BE2C (cell line): ENCODE data around the gene TRIP10.
"Not testable (repeated sequence)": the region's sequence is repeated elsewhere in the genome, so short reads cannot be mapped to it uniquely, and the experiment has no call there.

Source experiments
- DNase-seq: peaks from one replicate; pipeline ENCODE4 v3.0.0-alpha.2; 2020
- H3K27me3 ChIP-seq: fragments of 250-450 bp; sonication (Bioruptor Pico); 2 replicates; pipeline ENCODE4 v1.5.1; 2020; ENCODE audit warnings: mild to moderate bottlenecking
- H3K36me3 ChIP-seq: fragments of 250-450 bp; sonication (Bioruptor Pico); 2 replicates; pipeline ENCODE4 v1.5.1; 2020; ENCODE audit warnings: mild to moderate bottlenecking
- H3K4me1 ChIP-seq: fragments of 250-450 bp; sonication (Bioruptor Pico); 2 replicates; pipeline ENCODE4 v1.5.1; 2020
- H3K4me3 ChIP-seq: 2 replicates; pipeline ENCODE4 v1.5.1; 2011; ENCODE audit warnings: low read depth, low read length
- H3K9me3 ChIP-seq: fragments of 250-450 bp; sonication (Bioruptor Pico); 2 replicates; pipeline ENCODE4 v1.5.1; 2020
- TF ChIP-seq, protein P1 (sequence below): IDR thresholded peaks from 2 replicates; pipeline ENCODE4 v1.5.1; 2012; ENCODE audit warnings: mild to moderate bottlenecking, low read depth, low read length

The TRIP10 gene

DNA sequence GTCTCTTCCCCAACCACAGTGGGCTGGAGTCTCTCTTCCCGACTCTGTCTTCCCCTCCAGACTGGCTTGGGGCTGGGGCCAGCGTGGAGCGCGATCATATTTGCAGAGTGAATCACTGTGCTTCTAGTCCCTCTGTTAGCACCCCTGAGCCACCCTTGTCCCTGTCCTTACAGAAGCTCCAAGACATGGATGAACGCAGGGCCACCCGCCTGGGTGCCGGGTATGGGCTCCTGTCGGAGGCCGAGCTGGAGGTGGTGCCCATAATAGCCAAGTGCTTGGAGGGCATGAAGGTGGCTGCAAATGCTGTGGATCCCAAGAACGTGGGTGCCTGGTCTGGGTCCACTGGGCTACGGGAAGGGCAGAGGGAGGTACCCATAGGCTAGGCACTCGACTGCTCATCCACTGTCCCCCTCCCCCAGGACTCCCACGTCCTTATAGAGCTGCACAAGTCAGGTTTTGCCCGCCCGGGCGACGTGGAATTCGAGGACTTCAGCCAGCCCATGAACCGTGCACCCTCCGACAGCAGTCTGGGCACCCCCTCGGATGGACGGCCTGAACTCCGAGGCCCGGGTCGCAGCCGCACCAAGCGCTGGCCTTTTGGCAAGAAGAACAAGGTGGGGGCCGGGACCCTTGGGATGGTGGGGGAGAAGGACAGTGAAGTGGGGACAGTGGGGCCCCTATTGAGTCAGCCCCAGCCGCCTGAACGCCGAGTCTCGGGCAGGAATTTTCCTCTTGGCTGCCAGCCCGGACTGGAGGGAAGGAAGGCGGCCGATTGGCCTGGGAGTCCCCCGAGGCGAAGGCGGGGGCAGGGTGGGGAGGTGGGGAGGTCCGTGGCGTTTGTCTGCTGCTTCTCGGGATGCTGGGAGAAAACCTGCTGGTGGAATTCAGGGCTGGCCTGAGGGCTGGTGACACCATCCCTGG is 5.2 kb downstream of the TRIP10 start:
- no peaks in the 10 kb centered on the region for H3K36me3 ChIP-seq
- TF ChIP-seq, protein P1, sequence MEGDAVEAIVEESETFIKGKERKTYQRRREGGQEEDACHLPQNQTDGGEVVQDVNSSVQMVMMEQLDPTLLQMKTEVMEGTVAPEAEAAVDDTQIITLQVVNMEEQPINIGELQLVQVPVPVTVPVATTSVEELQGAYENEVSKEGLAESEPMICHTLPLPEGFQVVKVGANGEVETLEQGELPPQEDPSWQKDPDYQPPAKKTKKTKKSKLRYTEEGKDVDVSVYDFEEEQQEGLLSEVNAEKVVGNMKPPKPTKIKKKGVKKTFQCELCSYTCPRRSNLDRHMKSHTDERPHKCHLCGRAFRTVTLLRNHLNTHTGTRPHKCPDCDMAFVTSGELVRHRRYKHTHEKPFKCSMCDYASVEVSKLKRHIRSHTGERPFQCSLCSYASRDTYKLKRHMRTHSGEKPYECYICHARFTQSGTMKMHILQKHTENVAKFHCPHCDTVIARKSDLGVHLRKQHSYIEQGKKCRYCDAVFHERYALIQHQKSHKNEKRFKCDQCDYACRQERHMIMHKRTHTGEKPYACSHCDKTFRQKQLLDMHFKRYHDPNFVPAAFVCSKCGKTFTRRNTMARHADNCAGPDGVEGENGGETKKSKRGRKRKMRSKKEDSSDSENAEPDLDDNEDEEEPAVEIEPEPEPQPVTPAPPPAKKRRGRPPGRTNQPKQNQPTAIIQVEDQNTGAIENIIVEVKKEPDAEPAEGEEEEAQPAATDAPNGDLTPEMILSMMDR: no peak
- no peaks in the 10 kb centered on the region; the same call in 1 of the 2 replicates for H3K9me3 ChIP-seq
- no peak overlapping the region for H3K4me3 ChIP-seq
- H3K4me1 ChIP-seq: peaks cover 10% of the 10 kb centered on the region
- H3K27me3 ChIP-seq: no peaks in the 10 kb centered on the region
- DNase-seq: peak; percentile 76

GRCh38 chr19:6745965-6746364 is 6.5 kb downstream of the TRIP10 start:
- no peak for DNase-seq
- Histone ChIP-seq H3K4me3 (no peak overlapping the region), H3K9me3 (no peaks in the 10 kb centered on the region; the same call in 1 of the 2 replicates), H3K27me3 (no peaks in the 10 kb centered on the region), H3K36me3 (no peaks in the 10 kb centered on the region), H3K4me1 (peaks cover 10% of the 10 kb centered on the region)
- TF ChIP-seq, protein P1: no peak

DNA sequence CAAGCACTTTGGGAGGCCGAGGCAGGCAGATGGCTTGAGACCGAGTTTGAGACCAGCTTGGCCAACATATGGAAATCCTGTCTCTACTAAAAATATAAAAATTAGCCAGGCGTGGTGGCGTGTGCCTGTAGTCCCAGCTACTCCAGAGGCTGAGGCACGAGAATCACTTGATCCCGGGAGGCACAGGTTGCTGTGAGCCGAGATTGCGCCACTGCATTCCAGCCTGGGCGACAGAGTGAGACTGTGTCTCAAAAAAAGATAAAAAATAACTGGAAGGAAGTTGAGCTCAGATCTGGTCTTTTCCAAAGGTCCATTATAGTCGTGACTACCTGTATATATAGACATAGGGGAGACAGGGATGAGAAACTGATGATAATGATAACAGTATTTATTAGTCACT is 9.1 kb downstream of the TRIP10 start:
- not testable (repeated sequence) for H3K27me3 ChIP-seq, H3K4me3 ChIP-seq, H3K4me1 ChIP-seq, H3K9me3 ChIP-seq, H3K36me3 ChIP-seq, DNase-seq

DNA sequence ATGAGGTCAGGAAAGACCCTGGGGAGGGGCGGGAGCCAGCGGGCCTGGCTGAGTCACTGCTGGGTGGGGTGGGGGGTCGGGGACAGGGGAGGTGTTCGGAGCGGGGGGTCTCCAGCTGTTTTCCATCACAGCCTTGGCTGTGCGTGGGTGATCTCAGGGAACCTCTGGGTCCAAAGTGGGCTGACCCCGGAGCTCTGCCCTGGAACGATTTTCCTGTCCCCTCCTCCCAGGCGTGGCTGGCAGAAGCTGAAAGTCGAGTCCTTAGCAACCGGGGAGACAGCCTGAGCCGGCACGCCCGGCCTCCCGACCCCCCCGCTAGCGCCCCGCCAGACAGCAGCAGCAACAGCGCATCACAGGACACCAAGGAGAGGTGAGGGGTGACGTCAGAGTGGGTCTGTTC is 10.6 kb downstream of the TRIP10 start:
- Histone ChIP-seq H3K4me1 (peaks cover 5% of the 10 kb centered on the region), H3K27me3 (no peaks in the 10 kb centered on the region), H3K36me3 (no peaks in the 10 kb centered on the region), H3K4me3 (no peak overlapping the region), H3K9me3 (no peaks in the 10 kb centered on the region; the same call in 1 of the 2 replicates)
- DNase-seq: no peak
- TF ChIP-seq, protein P1: no peak

GRCh38 chr19:6751189-6751588 is 11.7 kb downstream of the TRIP10 start:
- TF ChIP-seq, protein P1: no peak
- no peak for DNase-seq
- Histone ChIP-seq H3K27me3 (no peaks in the 10 kb centered on the region), H3K4me1 (no peaks in the 10 kb centered on the region), H3K9me3 (no peaks in the 10 kb centered on the region; the same call in 1 of the 2 replicates), H3K36me3 (no peaks in the 10 kb centered on the region), H3K4me3 (no peak overlapping the region)

DNA sequence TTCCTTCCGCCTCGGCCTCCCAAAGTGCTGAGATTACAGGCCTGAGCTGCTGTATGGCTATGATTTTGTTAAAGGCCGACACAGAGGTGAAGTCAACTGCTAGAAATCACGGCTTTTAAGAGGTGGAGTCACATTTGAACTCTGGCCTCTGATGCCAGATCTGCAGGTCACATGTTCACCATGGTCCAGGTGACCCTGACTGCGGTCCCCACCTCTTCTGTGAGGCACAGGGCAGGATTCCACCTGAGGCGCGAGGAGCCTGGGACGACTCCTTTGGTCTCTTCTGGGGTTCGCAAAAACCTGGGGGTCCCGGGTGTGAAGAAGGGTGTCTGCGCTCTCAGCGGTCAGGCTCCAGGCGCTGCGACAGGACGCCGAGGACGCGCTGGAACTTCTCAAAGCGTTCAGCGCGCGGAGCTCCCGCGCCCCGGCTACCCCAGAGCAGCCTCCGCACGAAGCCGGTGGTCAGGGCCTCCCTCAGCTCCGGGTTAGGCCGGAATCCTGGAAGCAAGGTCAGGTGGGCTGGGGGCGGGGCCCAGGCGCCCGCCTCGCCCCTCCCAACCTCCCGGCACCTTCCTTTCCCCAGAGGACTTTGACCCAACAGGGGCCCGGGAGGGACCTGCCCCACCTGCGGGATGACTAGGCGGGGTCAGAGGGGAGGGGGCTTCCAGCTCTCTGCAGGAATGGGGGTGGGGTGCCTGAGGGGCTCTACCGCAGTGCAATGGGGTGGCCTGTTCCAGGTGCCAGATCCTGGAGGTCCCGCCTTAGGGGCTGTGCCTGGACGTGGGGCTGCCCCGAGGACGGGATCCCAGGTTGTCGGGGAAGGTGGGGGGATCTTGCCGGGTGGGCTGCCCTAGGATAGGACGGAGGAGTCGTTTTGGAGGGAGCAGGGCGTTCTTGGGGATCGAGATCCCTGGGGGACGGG is 13.0 kb downstream of the TRIP10 start:
- no peak for DNase-seq
- Histone ChIP-seq H3K27me3 (no peaks in the 10 kb centered on the region), H3K9me3 (no peaks in the 10 kb centered on the region; the same call in 1 of the 2 replicates), H3K4me1 (no peaks in the 10 kb centered on the region), H3K4me3 (peak overlapping the region; percentile 49; the same call in 1 of the 2 replicates), H3K36me3 (no peaks in the 10 kb centered on the region)
- TF ChIP-seq, protein P1: no peak
